GM12878 (cell line): ENCODE data around the gene KCNQ1. TPM values are rescaled to one million over a fixed set of nuclear protein-coding genes. Genes with fewer than 3 reads are reported as not detected.

Experiments
- ATAC-seq: fragments of 200-7000 bp; cut with Tn5 transposase; 3 replicates; pipeline ENCODE4 v1.9.1; 2020; ENCODE audit warnings: mild to moderate bottlenecking, moderate library complexity
- BruUV-seq: library from RNA; stranded (reverse); fragments of 400-500 nt; replicated peaks from 2 replicates; lab custom pipeline; 2021; lab: Mats Ljungman, UMichigan
- CTCF ChIA-PET: fragments of 300-600 bp; sonication (Branson Sonifier 250); formaldehyde crosslinking; extraction: SDS; loops from one replicate; lab custom pipeline; 2021; ENCODE audit warnings: inconsistent platforms; lab: Yijun Ruan, JAX
- POLR2A ChIA-PET: fragments of 350-600 bp; formaldehyde crosslinking; extraction: SDS; loops from one replicate; lab custom pipeline; 2021; ENCODE audit warnings: inconsistent platforms; lab: Charles Lee
- RAD21 ChIA-PET: fragments of 300-600 bp; sonication (Branson Sonifier 250); formaldehyde crosslinking; loops from one replicate; lab custom pipeline; 2023; ENCODE audit warnings: antibody characterized with exemption; ENCODE audit not compliant: unreplicated experiment; lab: Charles Lee
- SMC1A ChIA-PET: fragments of 300-600 bp; sonication (Branson Sonifier 250); formaldehyde crosslinking; loops from one replicate; lab custom pipeline; 2023; ENCODE audit not compliant: unreplicated experiment, uncharacterized antibody; lab: Charles Lee
- DNase-seq: peaks from one replicate; pipeline ENCODE4 v3.0.0-alpha.2; 2011; ENCODE audit warnings: low read depth, low spot score
- FAIRE-seq: peaks from 3 replicates; lab custom pipeline; 2011; peaks lifted over from hg19 to GRCh38; lab: Jason Lieb, UNC
- H2AFZ ChIP-seq: 2 replicates; pipeline ENCODE4 v1.6.0; 2011; ENCODE audit warnings: low read depth, low read length, control low read depth; ENCODE audit not compliant: control insufficient read depth
- H3K27ac ChIP-seq: 2 replicates; pipeline ENCODE4 v1.5.1; 2011; ENCODE audit warnings: control low read depth; ENCODE audit not compliant: control insufficient read depth, insufficient read depth
- H3K27me3 ChIP-seq, 2 experiments: replicated peaks in 1 of 2; 2 replicates each; pipeline versions ENCODE4 v1.6.0 to v1.6.1; 2011; ENCODE audit warnings: low read length in 1 of 2; ENCODE audit not compliant: control insufficient read depth in 2 of 2, insufficient read depth in 2 of 2
- H3K36me3 ChIP-seq, 2 experiments: 2 replicates each; pipeline ENCODE4 v1.5.1; 2011; ENCODE audit warnings: low read length in 1 of 2; ENCODE audit not compliant: control insufficient read depth in 2 of 2, insufficient read depth in 2 of 2
- H3K4me1 ChIP-seq: 2 replicates; pipeline ENCODE4 v1.6.1; 2011; ENCODE audit warnings: mild to moderate bottlenecking, low read length, moderate library complexity, mixed read lengths; ENCODE audit not compliant: control insufficient read depth, insufficient read depth
- H3K4me2 ChIP-seq: 2 replicates; pipeline ENCODE4 v1.6.0; 2011; ENCODE audit warnings: control low read depth; ENCODE audit not compliant: control insufficient read depth, insufficient read depth
- H3K4me3 ChIP-seq: fragments of 200-600 bp; sonication (generic); 2 replicates; pipeline ENCODE4 v1.5.1; 2016
- H3K79me2 ChIP-seq: 2 replicates; pipeline ENCODE4 v1.6.0; 2011; ENCODE audit warnings: low read length; ENCODE audit not compliant: control insufficient read depth, insufficient read depth
- H3K9ac ChIP-seq: 2 replicates; pipeline ENCODE4 v1.8.0; 2011; ENCODE audit warnings: low read length, control low read depth, mixed read lengths; ENCODE audit not compliant: control insufficient read depth, insufficient read depth
- H3K9me3 ChIP-seq: replicated peaks from 3 replicates; pipeline ENCODE4 v1.5.1; 2011; ENCODE audit warnings: mild to moderate bottlenecking, low read length; ENCODE audit not compliant: control insufficient read depth, insufficient read depth
- H4K20me1 ChIP-seq: 2 replicates; pipeline ENCODE4 v1.6.0; 2011; ENCODE audit not compliant: control insufficient read depth, insufficient read depth
- BHLHE40 ChIP-seq, 2 experiments: fragments of 450-650 bp in 1 of 2; IDR thresholded peaks; 2 replicates each; pipeline ENCODE4 v1.6.1; 2011 to 2017; ENCODE audit warnings: low read depth in 2 of 2, borderline replicate concordance in 1 of 2, improper control_type of control experiment in 1 of 2, low read length in 1 of 2, mild to moderate bottlenecking in 1 of 2
- HSF1 ChIP-seq: fragments of 150-350 bp; IDR thresholded peaks from 2 replicates; pipeline ENCODE4 v1.6.1; 2014; ENCODE audit warnings: mild to moderate bottlenecking, low read depth, low read length
- IKZF1 ChIP-seq: fragments of 450-650 bp; conservative IDR thresholded peaks from 2 replicates; pipeline ENCODE4 v1.6.1; 2017; ENCODE audit warnings: antibody characterized with exemption, mild to moderate bottlenecking
- IRF3 ChIP-seq: fragments of 450-650 bp; IDR thresholded peaks from 2 replicates; pipeline ENCODE4 v1.6.1; 2014; ENCODE audit warnings: mild to moderate bottlenecking
- SMAD5 ChIP-seq: IDR thresholded peaks from 2 replicates; pipeline ENCODE4 v1.6.1; 2016; ENCODE audit warnings: antibody characterized with exemption, low read depth
- SMARCA5 ChIP-seq: fragments of 450-650 bp; IDR thresholded peaks from 2 replicates; pipeline ENCODE4 v1.6.1; 2017; ENCODE audit warnings: mild to moderate bottlenecking
- SREBF1 ChIP-seq: IDR thresholded peaks from 2 replicates; pipeline ENCODE4 v1.6.1; 2012; ENCODE audit warnings: mild to moderate bottlenecking, low read length
- TARDBP ChIP-seq: IDR thresholded peaks from 2 replicates; pipeline ENCODE4 v1.6.1; 2016; ENCODE audit warnings: borderline replicate concordance
- WGBS: methylation state at CpG from one replicate; pipeline ENCODE4 v1.1.6; 2016; ENCODE audit warnings: low lambda C conversion rate; ENCODE audit not compliant: insufficient replicate concordance, insufficient coverage; ENCODE audit errors: missing lambda C conversion rate; 5-methylcytosine and 5-hydroxymethylcytosine counted together
- in situ Hi-C: fragments of 300-500 bp; cut with MboI; formaldehyde crosslinking; loops from 9 replicates; pipeline ENCODE4 v1.14.3; 2018; ENCODE audit warnings: mixed read lengths
- intact Hi-C: fragments of 100-400 bp; cut with micrococcal nuclease; formaldehyde crosslinking; loops from one replicate; pipeline ENCODE4 v1.14.2; 2022; ENCODE audit not compliant: unreplicated experiment
- polyA plus RNA-seq, 11 experiments: library from polyadenylated mRNA; depleted of rRNA in 4 of 11; unstranded in 6 of 11; stranded (reverse) in 5 of 11; fragments of >200 nt; fragmentation: Nextera tagmentation in 4 of 11; fragmentation: Illumina TruSeq in 1 of 11; extraction: Ambion mirVana in 4 of 11; extraction: Trizol in 1 of 11; gene quantifications; 1 replicate in 1 of 11; 2 replicates in 10 of 11; pipeline versions ENCODE4 v1.2.1 to v1.2.3, GENCODE V29; 2011 to 2016; ENCODE audit warnings: inconsistent platforms in 2 of 11, missing spikeins in 2 of 11, low read depth in 1 of 11
- total RNA-seq, 4 experiments: library from RNA; depleted of rRNA in 3 of 4; stranded (reverse); fragments of >200 nt in 3 of 4; fragmentation: Illumina TruSeq in 1 of 4; extraction: Trizol in 1 of 4; gene quantifications; 2 replicates each; pipeline versions ENCODE4 v1.2.1 to v1.2.3, GENCODE V29; 2013 to 2021

Gene KCNQ1
- total and polyA plus RNA-seq, 10 of the 15 experiments (the other 5 are each of a cell fraction or from before 2014, with no cell fraction given) = 0.03 to 0.15 (median 0.12) TPM; not detected in 7

- Histone ChIP-seq H3K4me2 (no peak overlapping the region), H3K27ac (no peak overlapping the region), H3K79me2 (no peaks in the 10 kb centered on the region), H3K36me3 (no peaks in the 10 kb centered on the region), H4K20me1 (no peaks in the 10 kb centered on the region), H3K27me3 (no peaks in the 10 kb centered on the region), H3K4me1 (no peaks in the 10 kb centered on the region), H2AFZ (no peak overlapping the region), H3K9ac (no peak overlapping the region), H3K4me3 (no peak overlapping the region), H3K9me3 (no peaks in the 10 kb centered on the region; the same call in 2 of the 3 replicates)
- DNase-seq = no peak
- in situ Hi-C loops (no loop called here), intact Hi-C loops (no loop called here)
- ChIA-PET SMC1A (no interaction called here), RAD21 (no interaction called here), POLR2A (no interaction called here), CTCF (no interaction called here)
- WGBS = 41% methylated on average over 10 of the region's 10 CpGs
- no TSS peak for BruUV-seq
- no peak for TF ChIP-seq IKZF1
- TF ChIP-seq HSF1 = no peak
- no peak for TF ChIP-seq SMARCA5
- TF ChIP-seq SMAD5 = no peak
- TF ChIP-seq SREBF1 = no peak
- no peak for TF ChIP-seq TARDBP
- TF ChIP-seq IRF3 = no peak
- FAIRE-seq = no peak
- ATAC-seq = no peak
These were observed 317.2 kb downstream of the KCNQ1 start for GRCh38 chr11:2762031-2762380.

GRCh38 chr11:2762451-2762850 is 317.6 kb downstream of the KCNQ1 start:
- no peak for ATAC-seq
- POLR2A ChIA-PET = no interaction called here
- Histone ChIP-seq H3K9ac (no peak overlapping the region), H4K20me1 (no peaks in the 10 kb centered on the region), H3K4me3 (no peak overlapping the region), H3K79me2 (no peaks in the 10 kb centered on the region), H3K27ac (no peak overlapping the region), H3K4me2 (no peak overlapping the region), H2AFZ (no peak overlapping the region), H3K9me3 (no peaks in the 10 kb centered on the region; the same call in 2 of the 3 replicates), H3K36me3 (no peaks in the 10 kb centered on the region), H3K27me3 (no peaks in the 10 kb centered on the region), H3K4me1 (no peaks in the 10 kb centered on the region)
- SMC1A ChIA-PET = no interaction called here
- no peak for FAIRE-seq
- intact Hi-C loops = no loop called here
- DNase-seq = no peak
- CTCF ChIA-PET = no interaction called here
- TF ChIP-seq BHLHE40 (IDR thresholded peaks at IDR 0.05; ENCODE audit: borderline replicate concordance in 1 of 2, low read depth in 2 of 2, low read length in 1 of 2) (no peak), HSF1 (no peak)
- RAD21 ChIA-PET = no interaction called here
- no TSS peak for BruUV-seq
- 75% methylated on average over 17 of the region's 17 CpGs for WGBS
- in situ Hi-C loops = no loop called here
